Cerebellar nuclear complex (tissue), 1 donor: ENCODE results near the gene PERM1.
"Not testable (repeated sequence)": the region's sequence is repeated elsewhere in the genome, so short reads cannot be mapped to it uniquely, and the experiment has no call there.

Source experiments
- DNase-seq, 2 experiments: peaks; one replicate each; lab custom pipeline; 2025; lab: John Stamatoyannopoulos, UW

Gene PERM1

DNA sequence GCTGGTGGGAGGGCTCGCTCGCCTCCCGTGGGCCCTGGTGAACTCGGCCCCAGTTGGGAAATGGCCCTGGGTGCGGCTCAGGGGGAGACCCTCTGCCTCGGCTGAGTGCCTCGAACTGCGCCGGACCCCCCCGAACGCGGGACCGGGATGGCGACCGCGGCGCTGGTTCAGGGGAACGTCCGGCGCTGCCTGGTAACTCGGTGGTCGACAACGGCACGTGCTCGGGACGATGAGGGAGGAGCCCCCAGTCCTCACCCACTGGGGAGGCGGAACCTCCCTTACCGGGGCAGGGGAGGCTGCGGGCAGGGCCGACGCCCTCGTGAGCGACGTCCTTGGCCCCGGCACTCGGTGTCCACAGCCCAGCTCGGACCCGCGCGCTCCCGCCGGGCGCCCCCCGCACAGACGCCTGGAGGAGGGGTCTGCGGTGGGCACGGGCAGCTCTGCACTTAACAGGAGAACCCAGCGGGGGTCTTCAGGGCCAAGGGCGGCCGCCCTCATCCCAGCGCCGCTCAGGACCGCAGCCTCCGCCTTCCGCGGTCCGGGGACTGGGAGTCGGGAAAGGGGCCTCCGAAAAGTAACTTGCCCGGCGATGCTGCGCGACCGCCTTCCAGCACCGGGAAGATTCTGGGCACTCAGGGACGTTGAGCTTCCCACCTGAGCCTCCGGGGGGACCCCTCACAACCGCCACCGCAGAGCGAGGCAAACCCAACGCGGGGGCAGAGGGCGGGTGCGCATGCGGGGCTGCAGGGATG lies 16.3 kb upstream of the PERM1 start:
- DNase-seq: no peak

DNA sequence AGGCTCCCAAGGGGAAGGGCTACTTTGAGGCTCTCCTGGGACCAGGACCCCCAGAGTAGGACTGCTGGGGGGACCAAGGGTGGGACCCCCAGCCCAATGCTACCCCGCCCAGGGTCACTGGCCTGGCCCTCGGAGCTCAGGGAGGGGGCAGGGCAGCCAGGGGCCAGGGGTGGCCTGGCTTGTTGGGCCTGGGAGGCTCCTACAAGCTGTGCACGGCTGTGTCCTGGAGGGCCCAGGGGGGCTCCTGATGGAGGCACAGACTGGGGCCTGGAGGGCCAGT lies 15.8 kb upstream of the PERM1 start:
- DNase-seq: no peak

DNA sequence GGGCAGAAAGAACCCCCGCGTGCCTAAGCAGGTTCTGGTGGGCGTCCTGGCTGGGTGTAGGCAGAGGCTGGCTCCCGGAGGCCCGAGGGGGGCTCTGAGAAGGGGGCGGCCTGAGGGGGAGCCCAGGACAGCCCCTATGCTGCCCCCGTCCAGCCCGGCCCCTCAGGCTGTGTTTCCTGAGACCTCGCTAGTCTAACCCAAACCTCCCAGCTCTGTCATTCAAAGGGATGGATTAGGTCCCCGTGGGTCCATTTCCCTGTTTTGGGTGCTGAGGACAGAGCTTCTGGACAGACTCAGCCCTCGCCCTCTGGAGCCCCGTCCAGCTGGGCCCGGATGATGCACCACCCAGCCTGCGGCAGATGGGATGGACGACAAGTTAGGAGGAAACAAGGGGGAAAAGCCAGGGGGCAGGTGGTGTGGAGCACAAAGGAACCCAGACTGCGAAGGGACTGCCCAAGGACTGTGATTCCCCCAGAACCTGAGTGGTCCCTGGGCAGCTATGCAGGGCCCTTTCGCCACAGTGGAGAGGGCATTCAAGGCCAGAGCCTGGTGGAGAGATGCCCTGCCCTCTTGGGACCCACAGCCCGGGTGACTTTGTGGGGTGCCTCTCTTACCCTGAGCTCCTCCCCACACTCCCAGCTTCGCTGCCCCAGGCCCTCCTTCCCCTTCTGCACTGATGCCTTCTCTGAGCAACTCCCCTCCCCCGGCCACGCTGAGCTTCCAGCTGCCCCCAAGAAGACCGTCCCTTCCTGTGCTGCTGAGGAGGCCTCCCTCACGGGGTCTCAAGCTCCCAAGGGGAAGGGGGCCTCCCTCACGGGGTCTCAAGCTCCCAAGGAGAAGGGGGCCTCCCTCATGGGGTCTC lies 15.2 kb upstream of the PERM1 start:
- DNase-seq: no peak

DNA sequence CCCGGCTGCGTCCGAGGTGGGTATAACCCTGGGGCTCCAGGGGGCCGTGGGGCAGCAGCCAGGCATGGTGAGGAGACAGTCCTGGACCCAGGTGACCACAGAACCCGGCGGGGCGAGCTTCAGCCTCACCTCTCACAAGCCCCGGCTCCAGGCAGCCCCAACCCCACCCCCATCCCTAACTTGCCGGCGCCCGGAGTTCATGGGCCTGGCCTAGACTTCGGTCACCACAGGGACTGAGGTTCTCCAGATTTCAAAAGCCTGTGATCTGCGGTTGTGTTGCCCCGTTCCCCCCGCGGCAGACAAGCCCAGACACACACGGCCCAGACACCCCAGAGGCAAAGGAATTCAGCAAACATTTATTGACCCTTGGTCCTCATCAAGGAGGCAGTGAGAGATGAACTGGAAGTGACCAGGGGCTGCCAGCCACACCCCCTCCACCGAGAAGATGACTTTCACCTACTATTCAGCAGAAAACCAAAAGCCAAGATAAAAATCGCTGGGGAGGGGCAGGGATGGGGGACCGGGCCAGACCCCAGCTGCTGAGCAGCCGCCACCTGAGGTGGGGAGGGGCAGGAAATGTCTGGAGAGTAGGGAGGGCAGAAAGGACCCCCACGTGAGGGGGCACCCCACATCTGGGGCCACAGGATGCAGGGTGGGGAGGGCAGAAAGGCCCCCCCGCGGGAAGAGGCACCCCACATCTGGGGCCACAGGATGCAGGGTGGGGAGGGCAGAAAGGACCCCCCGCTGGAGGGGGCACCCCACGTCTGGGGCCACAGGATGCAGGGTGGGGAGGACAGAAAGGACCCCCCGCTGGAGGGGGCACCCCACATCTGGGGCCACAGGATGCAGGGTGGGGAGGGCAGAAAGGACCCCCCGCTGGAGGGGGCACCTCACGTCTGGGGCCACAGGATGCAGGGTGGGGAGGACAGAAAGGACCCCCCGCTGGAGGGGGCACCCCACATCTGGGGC lies 14.1 kb upstream of the PERM1 start:
- no peak for DNase-seq

DNA sequence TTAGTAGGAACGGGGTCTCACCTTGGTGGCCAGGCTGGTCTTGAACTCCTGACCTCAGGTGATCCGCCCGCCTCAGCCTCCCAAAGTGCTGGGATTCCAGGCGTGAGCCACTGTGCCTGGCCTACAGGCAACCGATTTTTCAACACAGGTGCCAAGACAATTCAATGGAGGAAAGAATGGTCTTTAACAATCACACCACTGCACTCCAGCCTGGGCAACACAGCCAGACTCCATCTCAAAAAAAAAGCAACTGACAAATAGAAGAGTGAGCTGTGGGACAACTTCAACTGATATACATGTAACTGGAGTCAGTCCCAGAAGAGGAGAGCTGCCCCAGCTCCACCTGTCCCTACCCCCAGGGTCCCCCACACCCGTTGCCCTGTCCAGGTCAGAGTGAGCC lies 12.7 kb upstream of the PERM1 start:
- DNase-seq: not testable (repeated sequence)

DNA sequence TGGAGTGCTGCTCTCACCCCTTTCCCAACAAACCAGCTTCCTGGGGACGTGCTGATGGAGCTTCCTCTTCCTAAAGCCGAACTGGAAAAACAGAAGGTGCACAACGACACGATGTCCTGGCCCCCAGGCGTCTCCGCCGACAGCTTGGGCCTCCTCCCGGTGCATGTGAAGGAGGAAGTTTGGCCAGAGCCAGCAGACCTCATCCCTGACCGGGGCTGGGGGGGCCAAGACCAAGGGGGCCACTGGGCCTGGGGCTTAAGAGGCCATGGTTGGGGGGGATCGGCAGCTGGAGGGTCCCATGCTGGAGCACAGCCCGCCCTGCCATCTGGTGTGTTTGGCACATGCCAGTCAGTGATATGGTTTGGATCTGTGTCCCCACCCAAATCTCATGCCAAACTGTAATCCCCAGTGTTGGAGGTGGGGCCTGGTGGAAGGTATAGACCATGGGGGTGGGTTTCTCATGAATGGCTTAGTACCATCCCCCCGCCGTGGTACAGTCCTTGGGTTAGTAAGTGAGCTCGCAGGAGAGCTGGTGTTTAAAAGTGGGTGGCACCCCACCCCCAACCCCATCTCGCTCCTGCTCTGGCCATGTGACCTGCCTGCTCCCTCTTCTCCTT lies 11.6 kb upstream of the PERM1 start:
- DNase-seq: no peak

DNA sequence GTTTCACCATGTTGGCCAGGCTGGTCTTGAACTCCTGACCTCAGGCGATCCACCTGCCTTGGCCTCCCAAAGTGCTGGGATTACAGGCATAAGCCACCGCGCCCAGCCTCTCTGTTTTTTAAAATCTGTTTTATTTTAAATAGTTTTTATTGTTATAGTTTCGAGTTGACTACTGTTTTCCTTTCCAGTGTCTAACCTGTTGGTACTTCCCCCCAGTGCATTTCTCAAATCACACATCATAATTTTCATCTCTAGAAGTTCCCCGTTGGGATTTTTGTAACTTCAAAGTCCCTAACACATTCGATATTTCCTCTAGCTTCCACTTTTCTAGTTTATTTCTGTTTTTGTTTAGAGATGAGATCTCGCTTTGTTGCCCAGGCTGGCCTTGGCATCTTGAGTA lies 10.5 kb upstream of the PERM1 start:
- no peak for DNase-seq

DNA sequence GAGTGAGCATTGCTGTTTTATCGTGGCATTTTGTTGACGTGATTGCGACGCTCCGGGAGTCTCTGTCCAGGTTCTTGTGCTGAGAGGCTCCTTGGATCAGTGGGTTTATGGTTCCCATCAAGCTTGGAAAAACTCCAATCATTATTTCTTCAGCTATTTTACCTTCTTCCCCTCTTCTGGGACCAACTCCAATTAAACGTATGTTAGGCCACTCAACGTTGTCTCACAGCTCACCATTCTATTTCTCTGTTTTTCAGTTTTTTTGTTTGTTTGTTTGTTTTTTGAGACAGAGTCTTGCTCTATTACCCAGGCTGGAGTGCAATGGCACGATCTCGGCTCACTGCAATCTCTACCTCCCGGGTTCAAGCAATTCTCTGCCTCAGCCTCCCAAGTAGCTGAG lies 10.0 kb upstream of the PERM1 start:
- no peak for DNase-seq

DNA sequence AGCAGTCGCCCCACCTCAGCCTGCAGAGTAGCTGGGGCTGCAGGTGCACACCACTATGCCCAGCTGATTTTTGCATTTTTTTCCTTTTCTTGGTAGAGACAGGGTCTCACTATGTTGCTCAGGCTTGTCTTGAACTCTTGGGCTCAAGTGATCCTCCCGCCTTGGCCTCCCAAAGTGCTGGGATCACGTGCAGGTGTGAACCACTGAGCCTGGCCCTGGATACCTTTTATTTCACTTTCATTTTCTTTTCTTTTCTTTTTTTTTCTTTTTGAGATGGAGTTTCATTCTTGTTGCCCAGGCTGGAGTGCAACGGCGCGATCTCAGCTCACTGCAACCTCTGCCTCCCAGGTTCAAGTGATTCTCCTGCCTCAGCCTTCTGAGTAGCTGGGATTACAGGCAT lies 9.4 kb upstream of the PERM1 start:
- not testable (repeated sequence) for DNase-seq

DNA sequence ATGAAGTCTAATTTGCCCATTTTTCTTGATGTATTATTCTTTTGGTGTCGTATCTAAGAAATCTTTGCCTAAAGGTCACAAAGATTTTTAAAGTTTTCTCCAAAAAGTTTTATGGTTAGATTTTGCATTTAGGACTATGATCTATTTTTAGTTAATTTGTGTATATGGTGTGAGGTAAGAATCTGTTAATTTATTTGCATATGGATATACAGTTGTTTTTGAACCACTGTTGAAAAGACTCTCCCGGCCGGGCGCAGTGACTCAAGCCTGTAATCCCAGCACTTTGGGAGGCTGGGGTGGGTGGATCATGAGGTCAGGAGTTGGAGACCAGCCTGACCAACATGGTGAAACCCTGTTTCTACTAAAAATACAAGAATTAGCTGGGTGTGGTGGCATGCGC lies 6.2 kb upstream of the PERM1 start:
- DNase-seq: not testable (repeated sequence)

DNA sequence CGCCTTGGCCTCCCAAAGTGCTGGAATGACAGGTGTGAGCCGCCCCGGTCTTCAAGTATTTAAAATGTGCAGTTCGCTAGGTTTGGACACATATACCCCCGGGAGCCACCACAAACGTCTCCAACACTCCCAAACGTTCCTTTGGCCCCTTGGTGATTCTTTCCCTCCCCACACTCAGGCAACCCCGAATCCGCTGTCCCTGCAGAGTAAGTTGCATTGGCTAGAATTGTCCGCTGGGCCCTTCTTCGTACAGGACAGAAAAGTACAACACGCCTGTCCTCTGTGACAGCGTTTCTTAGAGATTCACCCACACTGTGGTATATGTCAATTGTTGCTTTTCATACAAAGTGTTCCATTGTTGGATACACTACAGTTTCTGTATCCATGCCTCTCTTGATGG lies 3.2 kb upstream of the PERM1 start:
- no peak for DNase-seq

DNA sequence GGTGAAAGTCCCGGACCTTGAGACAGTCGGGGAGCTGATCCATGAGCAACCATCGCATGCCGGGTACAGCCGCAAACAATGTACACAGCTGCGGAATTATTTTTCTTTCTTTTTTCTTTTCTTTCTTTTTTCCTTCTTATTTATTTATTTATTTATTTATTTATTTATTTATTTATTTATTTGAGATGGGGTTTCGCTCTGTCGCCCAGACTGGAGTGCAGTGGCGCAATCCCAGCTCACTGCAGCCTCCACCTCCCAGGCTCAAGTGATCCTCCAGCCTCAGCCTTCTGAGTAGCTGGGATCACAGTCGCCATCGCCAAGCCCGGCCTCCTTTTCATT lies 2.6 kb upstream of the PERM1 start:
- no peak for DNase-seq

DNA sequence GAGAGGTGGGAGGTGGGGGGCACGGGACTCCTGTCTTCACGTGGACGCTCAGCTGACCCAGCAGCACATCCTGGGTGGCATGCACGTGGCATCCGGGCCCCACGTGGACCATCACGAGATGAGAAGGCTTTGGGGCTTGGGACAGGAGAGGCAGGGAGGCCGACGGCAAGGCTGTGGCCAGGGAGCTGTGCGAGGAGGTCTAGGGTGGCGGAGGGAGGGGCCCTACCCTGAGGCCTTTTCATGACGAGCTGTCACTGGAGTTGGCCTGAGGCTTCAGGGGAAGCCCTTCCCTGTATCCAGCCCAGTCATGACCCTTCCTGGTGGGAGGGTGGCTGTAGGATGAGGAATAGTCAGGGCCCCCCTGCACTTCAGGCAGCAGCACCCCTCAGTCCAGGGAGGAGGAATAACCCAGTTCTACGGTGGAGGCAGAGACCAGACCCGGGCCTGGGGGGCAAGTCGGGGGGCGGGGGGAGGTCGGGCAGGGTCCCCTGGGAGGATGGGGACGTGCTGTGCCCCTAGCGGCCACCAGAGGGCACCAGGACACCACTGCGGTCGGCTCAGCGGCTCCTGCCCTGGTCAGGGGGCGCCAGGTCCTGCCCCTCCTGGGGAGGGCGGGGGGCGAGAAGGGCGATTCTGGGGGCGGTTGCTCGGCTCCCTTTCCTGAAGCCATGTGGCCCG lies 2.0 kb upstream of the PERM1 start:
- DNase-seq: no peak

DNA sequence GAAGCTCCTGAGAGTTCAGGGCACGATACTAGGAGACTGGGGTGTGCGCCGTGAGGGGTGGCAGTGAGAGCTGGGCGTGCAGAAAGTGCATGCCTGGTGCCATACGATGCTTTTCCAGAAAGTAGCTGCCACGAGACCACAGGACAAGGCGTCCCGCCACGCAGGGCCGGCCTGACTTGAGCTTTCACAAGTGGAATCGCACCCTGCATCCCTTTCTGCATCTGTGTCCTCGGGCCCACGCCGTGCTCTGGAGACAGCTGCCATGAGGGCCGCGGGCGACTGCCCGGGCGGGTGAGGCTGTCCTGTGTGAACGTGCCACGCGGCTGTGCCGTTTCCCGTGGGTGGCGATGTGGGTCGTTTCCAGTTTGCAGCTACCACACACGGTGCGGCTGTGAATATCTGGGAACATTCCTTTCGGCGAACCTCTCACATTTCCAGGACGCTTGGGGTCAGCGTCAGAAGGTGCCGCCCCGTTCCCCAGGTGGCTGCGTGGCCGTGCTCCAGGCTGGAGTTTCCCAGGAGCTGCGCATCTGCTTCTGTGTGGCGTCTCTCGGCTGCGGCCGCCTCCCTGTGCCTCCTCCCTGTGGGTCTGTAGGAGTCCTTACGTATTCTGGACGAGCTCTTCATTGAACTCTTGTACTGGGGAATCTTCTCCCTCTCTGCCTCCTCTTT lies 1.0 kb upstream of the PERM1 start:
- DNase-seq: no peak

DNA sequence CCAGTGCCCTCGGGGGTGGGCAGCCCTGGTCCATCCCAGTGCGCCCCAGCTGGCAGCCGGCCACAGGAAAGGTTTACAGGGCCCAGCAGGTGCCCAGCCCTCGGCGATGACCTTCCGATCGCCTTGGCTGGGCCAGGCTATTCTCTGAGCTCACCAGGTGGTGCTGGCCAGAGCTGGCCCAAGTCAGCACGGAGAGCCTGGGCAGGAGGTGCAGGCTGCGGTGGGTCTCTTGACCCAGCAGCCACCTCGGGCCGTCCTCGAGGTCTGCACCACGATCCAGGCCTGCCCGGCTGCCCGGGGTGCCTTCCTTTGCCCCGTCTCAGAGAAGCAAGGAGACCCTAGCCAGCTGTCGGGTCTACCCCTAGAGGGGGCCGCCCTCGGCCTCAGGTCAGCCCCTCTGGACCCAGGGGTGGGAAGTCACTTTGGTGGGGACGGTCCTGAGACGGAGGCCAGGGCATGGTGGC lies 370 bp downstream of the PERM1 start:
- DNase-seq: no peak

DNA sequence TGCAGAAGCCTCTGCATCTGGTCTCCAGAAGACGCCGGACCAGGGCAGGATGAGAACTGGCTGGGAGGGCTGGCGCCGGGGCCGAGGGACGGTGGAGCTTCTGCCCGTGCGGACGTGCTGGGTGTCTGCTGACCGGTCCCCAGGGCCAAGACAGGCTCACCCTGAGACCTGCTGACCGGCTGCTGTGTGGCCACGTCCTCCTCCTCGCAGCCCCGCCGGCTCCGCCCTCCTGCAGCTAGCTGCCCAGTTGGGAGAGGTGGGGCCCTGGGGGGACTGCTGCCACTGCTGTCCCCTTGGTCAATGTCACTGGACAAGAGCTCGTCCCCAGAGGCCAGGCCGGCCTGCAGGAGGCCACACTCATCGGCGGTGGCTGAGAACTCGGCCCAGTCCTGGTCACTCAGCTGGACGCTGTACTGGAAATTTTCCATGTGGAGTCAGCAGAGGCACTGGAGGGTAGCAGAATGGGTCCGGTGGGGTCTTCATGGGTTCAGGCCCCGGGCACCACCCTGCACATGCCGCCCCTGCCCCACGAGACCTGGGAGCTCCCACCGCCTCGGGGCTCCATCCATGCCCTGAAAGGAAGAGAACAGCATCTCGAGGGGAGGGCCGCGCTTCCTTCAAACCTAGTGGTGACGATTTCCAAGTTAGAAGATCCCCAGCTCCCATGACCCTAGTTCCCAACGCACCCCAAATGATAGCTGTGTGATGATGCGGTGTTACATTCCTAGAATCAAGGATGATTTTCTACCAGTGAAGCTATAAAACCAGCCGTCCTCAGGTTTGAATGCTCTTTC lies 1.1 kb downstream of the PERM1 start:
- DNase-seq: no peak

DNA sequence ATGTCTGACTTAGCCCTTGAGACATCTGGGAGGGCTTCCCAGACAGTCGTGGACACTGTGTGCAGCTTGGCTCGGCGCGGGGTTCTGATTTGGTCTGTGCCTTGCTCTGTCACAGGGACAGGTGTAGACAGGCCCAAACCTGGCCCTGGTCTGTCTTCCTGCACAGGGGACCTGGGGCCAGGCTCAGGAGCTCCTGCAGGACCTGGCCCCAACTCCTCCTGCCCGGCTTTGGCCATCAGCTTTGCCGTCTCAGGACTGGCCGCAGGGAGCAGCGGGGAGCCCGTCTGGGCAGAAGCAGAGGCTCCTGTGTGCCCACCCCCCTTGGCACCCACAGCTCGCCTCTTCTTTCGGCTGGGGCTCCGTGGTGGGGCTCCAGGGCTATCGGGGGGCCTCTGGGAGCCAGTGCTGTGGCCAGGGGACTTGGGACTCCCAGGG lies 1.7 kb downstream of the PERM1 start:
- no peak for DNase-seq

DNA sequence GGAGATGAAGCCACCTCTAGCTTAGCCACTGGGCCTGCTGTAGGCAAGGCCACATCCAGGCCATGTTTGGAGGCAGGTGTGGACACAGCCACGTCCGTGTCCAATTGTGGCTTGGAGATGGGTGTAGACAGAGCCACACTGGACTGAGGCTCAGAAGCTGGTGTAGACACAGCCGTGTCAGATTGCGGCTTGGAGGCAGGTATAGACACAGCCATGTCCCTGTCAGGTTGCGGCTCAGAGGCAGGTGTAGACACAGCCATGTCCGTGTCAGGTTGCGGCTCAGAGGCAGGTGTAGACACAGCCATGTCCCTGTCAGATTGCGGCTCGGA lies 2.2 kb downstream of the PERM1 start:
- DNase-seq: no peak

DNA sequence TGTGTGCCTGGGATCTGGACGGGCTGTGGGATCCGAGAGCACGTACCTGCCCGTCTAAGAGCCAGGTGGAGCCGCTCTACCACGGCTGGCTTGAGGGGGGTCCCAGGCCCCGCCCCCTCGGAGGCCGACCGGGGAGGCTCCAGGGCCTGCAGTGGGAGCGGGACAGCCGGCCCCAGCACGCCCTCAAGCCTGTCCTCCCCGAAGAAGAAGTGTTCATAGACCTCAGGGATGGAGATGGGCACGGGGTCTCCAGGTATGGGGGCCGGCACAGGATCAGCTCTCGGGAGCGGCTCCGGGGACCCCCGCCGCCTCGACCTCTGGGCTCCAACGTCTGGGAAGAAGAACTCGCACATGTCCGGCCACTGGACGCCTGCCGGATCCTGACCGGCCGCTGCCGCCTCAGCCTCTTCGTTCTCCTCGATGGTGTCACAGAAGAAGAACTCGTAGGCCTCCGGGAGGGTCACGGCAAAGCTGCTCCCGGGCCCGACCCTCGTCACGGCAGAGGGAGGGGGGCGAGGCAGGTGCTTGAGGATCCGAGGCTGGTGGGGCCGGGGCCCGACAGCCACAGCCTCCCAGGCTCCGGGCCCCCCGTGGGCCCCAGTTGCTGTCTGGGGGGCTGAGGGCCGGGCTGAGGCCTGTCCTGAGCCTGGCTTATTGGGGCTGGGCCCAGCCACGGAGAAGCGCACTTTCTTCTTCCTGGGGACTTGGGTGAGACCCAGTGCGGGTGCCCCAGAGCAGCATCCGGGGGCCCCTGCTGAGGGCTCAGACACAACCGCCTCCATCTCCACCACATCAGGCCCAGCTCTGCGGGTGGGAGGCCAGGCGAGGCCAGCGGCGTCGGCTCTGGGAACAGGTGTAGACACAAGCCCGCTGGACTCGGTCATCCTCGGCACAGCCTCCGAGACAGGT lies 2.8 kb downstream of the PERM1 start:
- DNase-seq: no peak
